HepG2 (cell line): ENCODE results near the gene RNASE7.

Experiments
- ATF7 ChIP-seq, 2 experiments: fragments of 450-650 bp in 1 of 2; sonication (generic) in 1 of 2; formaldehyde crosslinking in 1 of 2; IDR thresholded peaks; 2 replicates each; pipeline versions ENCODE4 v1.4.0 to v1.6.1; 2016 to 2020; ENCODE audit warnings: antibody characterized with exemption in 1 of 2, mild to moderate bottlenecking in 1 of 2, missing genetic modification reagents in 1 of 2
- GATA4 ChIP-seq: sonication (generic); IDR thresholded peaks from 2 replicates; pipeline ENCODE4 v1.6.1; 2016; ENCODE audit warnings: antibody characterized with exemption, low read depth, borderline replicate concordance
- IKZF1 ChIP-seq: fragments of 450-650 bp; IDR thresholded peaks from 2 replicates; pipeline ENCODE4 v1.7.1; 2016
- MAFK ChIP-seq, 2 experiments: IDR thresholded peaks in 1 of 2; conservative IDR thresholded peaks in 1 of 2; 2 replicates each; pipeline ENCODE4 v1.6.1; 2011; ENCODE audit warnings: improper control_type of control experiment in 2 of 2, low read length in 2 of 2
- MYNN ChIP-seq: sonication (generic); formaldehyde crosslinking; IDR thresholded peaks from 2 replicates; pipeline ENCODE4 v1.4.0; 2020; ENCODE audit warnings: mild to moderate bottlenecking, low read depth, missing genetic modification reagents
- POLR2A ChIP-seq, 2 experiments: IDR thresholded peaks; 2 replicates each; pipeline ENCODE4 v1.6.1; 2011; ENCODE audit warnings: low read depth in 2 of 2, low read length in 2 of 2, mild to moderate bottlenecking in 1 of 2, moderate library complexity in 1 of 2; ENCODE audit not compliant: insufficient read depth in 1 of 2
- ZNF335 ChIP-seq: sonication (generic); formaldehyde crosslinking; IDR thresholded peaks from 2 replicates; pipeline ENCODE4 v1.4.0; 2020; ENCODE audit warnings: missing genetic modification reagents
- ZNF558 ChIP-seq: sonication (generic); formaldehyde crosslinking; IDR thresholded peaks from 2 replicates; pipeline ENCODE4 v1.9.0; 2022; ENCODE audit warnings: mild to moderate bottlenecking, missing genetic modification reagents, borderline replicate concordance
- TF ChIP-seq, protein P1 (sequence below): IDR thresholded peaks from 2 replicates; pipeline ENCODE4 v1.6.1; 2016; ENCODE audit warnings: missing compliant biosample characterization, missing genetic modification reagents, borderline replicate concordance
- TF ChIP-seq, protein P2 (sequence below): sonication (generic); formaldehyde crosslinking; IDR thresholded peaks from 2 replicates; pipeline ENCODE4 v1.5.0; 2020; ENCODE audit warnings: mild to moderate bottlenecking, missing genetic modification reagents, moderate library complexity
- TF ChIP-seq, protein P3 (sequence below): sonication (generic); formaldehyde crosslinking; IDR thresholded peaks from 2 replicates; pipeline ENCODE4 v1.4.0; 2020; ENCODE audit warnings: mild to moderate bottlenecking, missing genetic modification reagents, borderline replicate concordance

DNA sequence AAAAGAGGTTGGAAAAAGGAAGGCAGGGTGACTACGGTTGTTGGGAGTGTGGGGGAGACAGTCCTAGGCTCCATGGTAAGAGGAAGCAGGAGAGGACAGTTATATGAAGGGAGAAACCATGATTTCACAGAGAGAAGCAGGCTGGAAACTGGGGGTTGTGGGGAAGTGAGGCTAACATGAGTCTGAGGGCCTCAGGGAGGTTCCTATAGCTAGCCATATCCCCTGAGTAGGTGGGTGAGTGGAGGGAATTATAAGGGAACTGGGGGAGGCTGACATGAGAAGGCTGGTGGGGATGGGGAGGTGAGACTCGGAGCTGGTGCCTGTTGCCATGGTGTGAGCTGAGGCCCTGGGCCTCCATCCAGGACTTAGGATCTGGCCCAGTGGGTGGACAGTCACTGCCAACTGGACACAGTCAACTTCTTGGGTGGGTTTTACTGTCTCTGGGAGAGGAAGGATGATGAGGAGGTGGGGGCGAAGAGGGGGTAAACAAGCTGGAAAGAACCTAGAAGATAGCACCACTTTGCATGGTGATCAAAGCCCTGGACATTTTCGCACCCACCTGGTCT lies 8.9 kb upstream of the RNASE7 start:
- TF ChIP-seq POLR2A (IDR thresholded peaks at IDR 0.05; ENCODE audit: insufficient read depth in 1 of 2, low read depth in 2 of 2, low read length in 2 of 2), result no peak
- TF ChIP-seq, protein P1, sequence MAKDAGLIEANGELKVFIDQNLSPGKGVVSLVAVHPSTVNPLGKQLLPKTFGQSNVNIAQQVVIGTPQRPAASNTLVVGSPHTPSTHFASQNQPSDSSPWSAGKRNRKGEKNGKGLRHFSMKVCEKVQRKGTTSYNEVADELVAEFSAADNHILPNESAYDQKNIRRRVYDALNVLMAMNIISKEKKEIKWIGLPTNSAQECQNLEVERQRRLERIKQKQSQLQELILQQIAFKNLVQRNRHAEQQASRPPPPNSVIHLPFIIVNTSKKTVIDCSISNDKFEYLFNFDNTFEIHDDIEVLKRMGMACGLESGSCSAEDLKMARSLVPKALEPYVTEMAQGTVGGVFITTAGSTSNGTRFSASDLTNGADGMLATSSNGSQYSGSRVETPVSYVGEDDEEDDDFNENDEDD (CRISPR knock-in tag), result no peak
- TF ChIP-seq MAFK (conservative IDR thresholded peaks at IDR 0.05 in 1 of 2, IDR thresholded peaks at IDR 0.05 in 1 of 2; ENCODE audit: low read length in 2 of 2), result no peak
- TF ChIP-seq MYNN, result no peak
- no peak for TF ChIP-seq ZNF558
- TF ChIP-seq ZNF335, result no peak
- no peak for TF ChIP-seq IKZF1
- no peak for TF ChIP-seq ATF7 (IDR thresholded peaks at IDR 0.05)
- no peak for TF ChIP-seq ATF7 (CRISPR knock-in tag; IDR thresholded peaks at IDR 0.05)
- TF ChIP-seq, protein P2, sequence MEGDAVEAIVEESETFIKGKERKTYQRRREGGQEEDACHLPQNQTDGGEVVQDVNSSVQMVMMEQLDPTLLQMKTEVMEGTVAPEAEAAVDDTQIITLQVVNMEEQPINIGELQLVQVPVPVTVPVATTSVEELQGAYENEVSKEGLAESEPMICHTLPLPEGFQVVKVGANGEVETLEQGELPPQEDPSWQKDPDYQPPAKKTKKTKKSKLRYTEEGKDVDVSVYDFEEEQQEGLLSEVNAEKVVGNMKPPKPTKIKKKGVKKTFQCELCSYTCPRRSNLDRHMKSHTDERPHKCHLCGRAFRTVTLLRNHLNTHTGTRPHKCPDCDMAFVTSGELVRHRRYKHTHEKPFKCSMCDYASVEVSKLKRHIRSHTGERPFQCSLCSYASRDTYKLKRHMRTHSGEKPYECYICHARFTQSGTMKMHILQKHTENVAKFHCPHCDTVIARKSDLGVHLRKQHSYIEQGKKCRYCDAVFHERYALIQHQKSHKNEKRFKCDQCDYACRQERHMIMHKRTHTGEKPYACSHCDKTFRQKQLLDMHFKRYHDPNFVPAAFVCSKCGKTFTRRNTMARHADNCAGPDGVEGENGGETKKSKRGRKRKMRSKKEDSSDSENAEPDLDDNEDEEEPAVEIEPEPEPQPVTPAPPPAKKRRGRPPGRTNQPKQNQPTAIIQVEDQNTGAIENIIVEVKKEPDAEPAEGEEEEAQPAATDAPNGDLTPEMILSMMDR (CRISPR knock-in tag), result no peak
- TF ChIP-seq GATA4, result no peak
- TF ChIP-seq, protein P3, sequence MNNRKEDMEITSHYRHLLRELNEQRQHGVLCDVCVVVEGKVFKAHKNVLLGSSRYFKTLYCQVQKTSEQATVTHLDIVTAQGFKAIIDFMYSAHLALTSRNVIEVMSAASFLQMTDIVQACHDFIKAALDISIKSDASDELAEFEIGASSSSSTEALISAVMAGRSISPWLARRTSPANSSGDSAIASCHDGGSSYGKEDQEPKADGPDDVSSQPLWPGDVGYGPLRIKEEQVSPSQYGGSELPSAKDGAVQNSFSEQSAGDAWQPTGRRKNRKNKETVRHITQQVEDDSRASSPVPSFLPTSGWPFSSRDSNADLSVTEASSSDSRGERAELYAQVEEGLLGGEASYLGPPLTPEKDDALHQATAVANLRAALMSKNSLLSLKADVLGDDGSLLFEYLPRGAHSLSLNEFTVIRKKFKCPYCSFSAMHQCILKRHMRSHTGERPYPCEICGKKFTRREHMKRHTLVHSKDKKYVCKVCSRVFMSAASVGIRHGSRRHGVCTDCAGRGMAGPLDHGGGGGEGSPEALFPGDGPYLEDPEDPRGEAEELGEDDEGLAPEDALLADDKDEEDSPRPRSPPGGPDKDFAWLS (CRISPR knock-in tag), result no peak
